HEK293T (cell line): ENCODE measurements around the gene MID2.
"Not testable (repeated sequence)": the region's sequence is repeated elsewhere in the genome, so short reads cannot be mapped to it uniquely, and the experiment has no call there.

Experiments used
- BHLHE40 ChIP-seq: fragments of 450-650 bp; IDR thresholded peaks from 2 replicates; pipeline ENCODE4 v1.6.1; 2016; ENCODE audit warnings: mild to moderate bottlenecking, moderate library complexity, borderline replicate concordance
- CTBP1 ChIP-seq: fragments of 450-650 bp; IDR thresholded peaks from 2 replicates; pipeline ENCODE4 v1.6.1; 2016; ENCODE audit warnings: borderline replicate concordance
- ELF4 ChIP-seq: fragments of 450-650 bp; IDR thresholded peaks from 2 replicates; pipeline ENCODE4 v1.6.1; 2017; ENCODE audit warnings: antibody characterized with exemption
- FOXA1 ChIP-seq: fragments of 450-650 bp; IDR thresholded peaks from 2 replicates; pipeline ENCODE4 v1.6.1; 2016; ENCODE audit warnings: mild to moderate bottlenecking
- FOXK2 ChIP-seq: fragments of 450-650 bp; IDR thresholded peaks from 2 replicates; pipeline ENCODE4 v1.6.1; 2016; ENCODE audit warnings: mild to moderate bottlenecking
- FOXM1 ChIP-seq: fragments of 450-650 bp; IDR thresholded peaks from 2 replicates; pipeline ENCODE4 v1.6.1; 2017; ENCODE audit warnings: mild to moderate bottlenecking, borderline replicate concordance
- LEF1 ChIP-seq: fragments of 450-650 bp; IDR thresholded peaks from 2 replicates; pipeline ENCODE4 v1.6.1; 2017; ENCODE audit warnings: mild to moderate bottlenecking, borderline replicate concordance
- NFRKB ChIP-seq: fragments of 450-650 bp; IDR thresholded peaks from 2 replicates; pipeline ENCODE4 v1.6.1; 2016; ENCODE audit warnings: mild to moderate bottlenecking, moderate library complexity
- PKNOX1 ChIP-seq: fragments of 450-650 bp; IDR thresholded peaks from 2 replicates; pipeline ENCODE4 v1.6.1; 2016
- SP1 ChIP-seq: fragments of 450-650 bp; IDR thresholded peaks from 2 replicates; pipeline ENCODE4 v1.6.1; 2017
- SUZ12 ChIP-seq: fragments of 450-650 bp; IDR thresholded peaks from 2 replicates; pipeline ENCODE4 v1.6.1; 2016; ENCODE audit warnings: mild to moderate bottlenecking
- TARDBP ChIP-seq: fragments of 450-650 bp; IDR thresholded peaks from 2 replicates; pipeline ENCODE4 v1.6.1; 2016
- ZNF384 ChIP-seq: fragments of 450-650 bp; IDR thresholded peaks from 2 replicates; pipeline ENCODE4 v1.6.1; 2016

GRCh38 chrX:107955337-107955736, 129.7 kb downstream of the MID2 start:
- TF ChIP-seq ZNF384, SUZ12, PKNOX1, NFRKB, FOXK2, SP1, BHLHE40, LEF1, ELF4, FOXM1, CTBP1, FOXA1, TARDBP: not testable (repeated sequence)
